Measurements from ENCODE around the gene MAP3K13. TPM values are rescaled to one million over a fixed set of nuclear protein-coding genes. Genes with fewer than 3 reads are reported as not detected.

Gene MAP3K13
- total and polyA plus RNA-seq, 11 donors, result 4.8 to 18.5 (median 11.0) TPM

GRCh38 chr3:185403002-185403401 is 40.1 kb downstream of the MAP3K13 start:
- Histone ChIP-seq H3K4me3 (no peak overlapping the region), H3K36me3 (no peaks in the 10 kb centered on the region), H3K27ac (no peak overlapping the region), H3K9me3 (no peaks in the 10 kb centered on the region), H3K27me3 (no peaks in the 10 kb centered on the region), H3K4me1 (peaks cover 0 to 17% (median 5%) of the 10 kb centered on the region in 12 donors)
- no peak for DNase-seq
- WGBS, 4 donors, result 62 to 72% (median 64%) methylated on average over 3 of the region's 3 CpGs
- TF ChIP-seq POLR2A (IDR thresholded peaks at IDR 0.05) (no peak), CTCF (IDR thresholded peaks at IDR 0.05) (no peak)
- ATAC-seq, result no peak
- intact Hi-C loops (cut with DNase I), result no loop called here

GRCh38 chr3:185405243-185405642 is 42.3 kb downstream of the MAP3K13 start:
- no peak for ATAC-seq

GRCh38 chr3:185405664-185406063 is 42.7 kb downstream of the MAP3K13 start:
- peaks cover 0 to 17% (median 5%) of the 10 kb centered on the region in 12 donors for H3K4me1 ChIP-seq
- no peak overlapping the region for H3K27ac ChIP-seq
- no peaks in the 10 kb centered on the region for H3K27me3 ChIP-seq
- TF ChIP-seq POLR2A (IDR thresholded peaks at IDR 0.05) (no peak), CTCF (IDR thresholded peaks at IDR 0.05) (no peak)
- H3K9me3 ChIP-seq, result no peaks in the 10 kb centered on the region
- DNase-seq (no peak), ATAC-seq (no peak)
- 73 to 91% (median 86%) methylated on average over 3 of the region's 3 CpGs for WGBS, 4 donors
- no peaks in the 10 kb centered on the region for H3K36me3 ChIP-seq
- no peak overlapping the region for H3K4me3 ChIP-seq
- intact Hi-C loops (cut with DNase I), result no loop called here

More at GRCh38 chr3:185405243-185405642, 42.3 kb downstream of the MAP3K13 start:
- TF ChIP-seq CTCF (IDR thresholded peaks at IDR 0.05) (no peak), POLR2A (IDR thresholded peaks at IDR 0.05) (no peak)
- DNase-seq, result no peak
- no peak overlapping the region for H3K4me3 ChIP-seq
- peaks cover 0 to 17% (median 5%) of the 10 kb centered on the region in 12 donors for H3K4me1 ChIP-seq
- WGBS, 4 donors, result 95 to 98% (median 97%) methylated on average over 4 of the region's 4 CpGs
- no peak overlapping the region for H3K27ac ChIP-seq
- no peaks in the 10 kb centered on the region for H3K27me3 ChIP-seq
- intact Hi-C loops (cut with DNase I), result no loop called here
- H3K36me3 ChIP-seq, result no peaks in the 10 kb centered on the region
- no peaks in the 10 kb centered on the region for H3K9me3 ChIP-seq

DNA sequence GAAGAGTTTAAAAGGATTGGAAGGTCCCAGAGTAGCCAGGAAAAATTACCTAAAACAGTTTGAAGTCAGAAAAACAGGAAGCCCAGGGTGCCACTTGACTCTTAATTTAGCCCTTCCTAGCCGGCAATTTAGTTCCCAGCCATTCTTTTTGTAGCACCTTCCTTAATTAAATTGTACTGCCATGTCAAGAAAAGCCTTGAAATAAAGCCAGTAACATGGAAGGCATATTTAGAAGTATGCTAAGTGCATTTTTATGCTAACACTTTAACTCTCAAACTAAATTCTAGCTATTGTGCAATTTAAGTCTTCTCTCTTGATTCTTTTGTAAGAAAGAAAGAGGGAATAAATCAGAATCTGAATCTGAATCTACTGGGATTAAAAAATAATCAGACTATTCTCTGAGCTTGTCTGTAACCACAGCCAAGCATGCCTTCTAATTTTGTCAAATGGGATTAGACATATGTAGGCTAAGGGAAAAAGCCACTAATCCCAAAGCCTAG is 43.2 kb downstream of the MAP3K13 start:
- ATAC-seq, result no peak

More for the DNA sequence above, 43.2 kb downstream of the MAP3K13 start:
- TF ChIP-seq CTCF (IDR thresholded peaks at IDR 0.05) (no peak), POLR2A (IDR thresholded peaks at IDR 0.05) (no peak)
- Histone ChIP-seq H3K27me3 (no peaks in the 10 kb centered on the region), H3K27ac (no peak overlapping the region), H3K36me3 (no peaks in the 10 kb centered on the region), H3K9me3 (no peaks in the 10 kb centered on the region), H3K4me3 (no peak overlapping the region), H3K4me1 (peaks cover 0 to 17% (median 5%) of the 10 kb centered on the region in 12 donors)
- DNase-seq, result no peak
- intact Hi-C loops (cut with DNase I), result no loop called here
- 19 to 36% (median 32%) methylated on average over 1 of the region's 1 CpG for WGBS, 4 donors
